Measurements from ENCODE around the gene BCL11B.

BCL11B gene

GRCh38 chr14:99205086-99205688, 66.8 kb downstream of the BCL11B start:
- no peak for DNase-seq
- 93% methylated on average over 16 of the region's 17 CpGs for WGBS (ENCODE audit: insufficient coverage)
- H3K36me3 ChIP-seq (ENCODE audit: control insufficient read depth in 4 of 4, insufficient read depth in 4 of 4, low read length in 3 of 4), result no peaks in the 10 kb centered on the region
- no peak overlapping the region for H3K27ac ChIP-seq (ENCODE audit: insufficient read depth in 1 of 2, low read depth in 1 of 2, low read length in 2 of 2, poor library complexity in 1 of 2, severe bottlenecking in 2 of 2)
- ChIA-PET POLR2A (no interaction called here), CTCF (no interaction called here)
- no peaks in the 10 kb centered on the region for H3K4me1 ChIP-seq (ENCODE audit: control extremely low read depth in 1 of 4, control insufficient read depth in 4 of 4, insufficient read depth in 4 of 4, low read length in 3 of 4)
- no peak overlapping the region for H3K4me3 ChIP-seq (ENCODE audit: control insufficient read depth in 1 of 7, extremely low read depth in 1 of 7, insufficient read depth in 4 of 7, low read depth in 2 of 7, low read length in 6 of 7)
- H3K27me3 ChIP-seq (replicated peaks in 2 of 5; ENCODE audit: control insufficient read depth in 4 of 5, insufficient read depth in 5 of 5, low read length in 4 of 5), result peaks cover 0 to 6% (median 0%) of the 10 kb centered on the region in 5 experiments
- H3K9me3 ChIP-seq (ENCODE audit: control extremely low read depth in 1 of 5, control insufficient read depth in 4 of 5, insufficient read depth in 2 of 5, low read depth in 1 of 5, low read length in 4 of 5), result no peaks in the 10 kb centered on the region

DNA sequence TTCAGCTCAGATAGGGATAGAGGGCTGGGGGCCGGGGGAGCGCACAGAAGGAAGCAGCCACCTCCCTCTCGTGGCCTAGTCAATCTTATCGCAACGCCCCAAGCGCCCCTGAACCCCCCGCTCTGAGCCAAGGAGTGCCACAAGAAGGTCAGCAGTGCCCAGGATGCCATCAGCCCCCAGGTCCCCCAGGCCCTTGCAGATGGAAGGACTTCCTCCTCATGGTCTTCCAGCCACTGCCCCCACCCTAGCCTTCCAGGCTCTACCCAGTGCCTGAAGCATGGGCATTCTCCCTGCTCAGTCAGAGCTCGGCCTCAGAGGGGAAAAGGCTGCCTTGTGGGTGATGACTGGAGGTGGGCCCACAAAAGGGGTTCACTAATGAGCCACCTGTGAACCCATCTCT, 68.2 kb downstream of the BCL11B start:
- Histone ChIP-seq H3K9me3 (ENCODE audit: control extremely low read depth in 1 of 5, control insufficient read depth in 4 of 5, insufficient read depth in 2 of 5, low read depth in 1 of 5, low read length in 4 of 5) (no peaks in the 10 kb centered on the region), H3K27me3 (replicated peaks in 2 of 5; ENCODE audit: control insufficient read depth in 4 of 5, insufficient read depth in 5 of 5, low read length in 4 of 5) (peaks cover 0 to 6% (median 0%) of the 10 kb centered on the region in 5 experiments), H3K4me1 (ENCODE audit: control extremely low read depth in 1 of 4, control insufficient read depth in 4 of 4, insufficient read depth in 4 of 4, low read length in 3 of 4) (no peaks in the 10 kb centered on the region), H3K36me3 (ENCODE audit: control insufficient read depth in 4 of 4, insufficient read depth in 4 of 4, low read length in 3 of 4) (no peaks in the 10 kb centered on the region), H3K27ac (ENCODE audit: insufficient read depth in 1 of 2, low read depth in 1 of 2, low read length in 2 of 2, poor library complexity in 1 of 2, severe bottlenecking in 2 of 2) (no peak overlapping the region), H3K4me3 (ENCODE audit: control insufficient read depth in 1 of 7, extremely low read depth in 1 of 7, insufficient read depth in 4 of 7, low read depth in 2 of 7, low read length in 6 of 7) (no peak overlapping the region)
- ChIA-PET CTCF (no interaction called here), POLR2A (no interaction called here)
- DNase-seq, result no peak
- WGBS (ENCODE audit: insufficient coverage), result 95% methylated on average over 8 of the region's 8 CpGs

GRCh38 chr14:99203080-99203479, 68.9 kb downstream of the BCL11B start:
- Histone ChIP-seq H3K4me1 (ENCODE audit: control extremely low read depth in 1 of 4, control insufficient read depth in 4 of 4, insufficient read depth in 4 of 4, low read length in 3 of 4) (no peaks in the 10 kb centered on the region), H3K9me3 (ENCODE audit: control extremely low read depth in 1 of 5, control insufficient read depth in 4 of 5, insufficient read depth in 2 of 5, low read depth in 1 of 5, low read length in 4 of 5) (no peaks in the 10 kb centered on the region), H3K27ac (ENCODE audit: insufficient read depth in 1 of 2, low read depth in 1 of 2, low read length in 2 of 2, poor library complexity in 1 of 2, severe bottlenecking in 2 of 2) (no peak overlapping the region), H3K4me3 (ENCODE audit: control insufficient read depth in 1 of 7, extremely low read depth in 1 of 7, insufficient read depth in 4 of 7, low read depth in 2 of 7, low read length in 6 of 7) (no peak overlapping the region), H3K36me3 (ENCODE audit: control insufficient read depth in 4 of 4, insufficient read depth in 4 of 4, low read length in 3 of 4) (no peaks in the 10 kb centered on the region), H3K27me3 (replicated peaks in 2 of 5; ENCODE audit: control insufficient read depth in 4 of 5, insufficient read depth in 5 of 5, low read length in 4 of 5) (peaks cover 0 to 8% (median 2%) of the 10 kb centered on the region in 5 experiments)
- ChIA-PET POLR2A (no interaction called here), CTCF (no interaction called here)
- DNase-seq, result no peak
- WGBS (ENCODE audit: insufficient coverage), result 85% methylated on average over 6 of the region's 6 CpGs

GRCh38 chr14:99202516-99202915, 69.5 kb downstream of the BCL11B start:
- H3K9me3 ChIP-seq (ENCODE audit: control extremely low read depth in 1 of 5, control insufficient read depth in 4 of 5, insufficient read depth in 2 of 5, low read depth in 1 of 5, low read length in 4 of 5), result no peaks in the 10 kb centered on the region
- CTCF ChIA-PET, result no interaction called here
- H3K4me3 ChIP-seq (ENCODE audit: control insufficient read depth in 1 of 7, extremely low read depth in 1 of 7, insufficient read depth in 4 of 7, low read depth in 2 of 7, low read length in 6 of 7), result no peak overlapping the region
- WGBS (ENCODE audit: insufficient coverage), result 84% methylated on average over 8 of the region's 8 CpGs
- H3K36me3 ChIP-seq (ENCODE audit: control insufficient read depth in 4 of 4, insufficient read depth in 4 of 4, low read length in 3 of 4), result no peaks in the 10 kb centered on the region
- peaks cover 0 to 13% (median 2%) of the 10 kb centered on the region in 5 experiments for H3K27me3 ChIP-seq (replicated peaks in 2 of 5; ENCODE audit: control insufficient read depth in 4 of 5, insufficient read depth in 5 of 5, low read length in 4 of 5)
- no peaks in the 10 kb centered on the region for H3K4me1 ChIP-seq (ENCODE audit: control extremely low read depth in 1 of 4, control insufficient read depth in 4 of 4, insufficient read depth in 4 of 4, low read length in 3 of 4)
- H3K27ac ChIP-seq (ENCODE audit: insufficient read depth in 1 of 2, low read depth in 1 of 2, low read length in 2 of 2, poor library complexity in 1 of 2, severe bottlenecking in 2 of 2), result no peak overlapping the region
- DNase-seq, result no peak
- POLR2A ChIA-PET, result no interaction called here

DNA sequence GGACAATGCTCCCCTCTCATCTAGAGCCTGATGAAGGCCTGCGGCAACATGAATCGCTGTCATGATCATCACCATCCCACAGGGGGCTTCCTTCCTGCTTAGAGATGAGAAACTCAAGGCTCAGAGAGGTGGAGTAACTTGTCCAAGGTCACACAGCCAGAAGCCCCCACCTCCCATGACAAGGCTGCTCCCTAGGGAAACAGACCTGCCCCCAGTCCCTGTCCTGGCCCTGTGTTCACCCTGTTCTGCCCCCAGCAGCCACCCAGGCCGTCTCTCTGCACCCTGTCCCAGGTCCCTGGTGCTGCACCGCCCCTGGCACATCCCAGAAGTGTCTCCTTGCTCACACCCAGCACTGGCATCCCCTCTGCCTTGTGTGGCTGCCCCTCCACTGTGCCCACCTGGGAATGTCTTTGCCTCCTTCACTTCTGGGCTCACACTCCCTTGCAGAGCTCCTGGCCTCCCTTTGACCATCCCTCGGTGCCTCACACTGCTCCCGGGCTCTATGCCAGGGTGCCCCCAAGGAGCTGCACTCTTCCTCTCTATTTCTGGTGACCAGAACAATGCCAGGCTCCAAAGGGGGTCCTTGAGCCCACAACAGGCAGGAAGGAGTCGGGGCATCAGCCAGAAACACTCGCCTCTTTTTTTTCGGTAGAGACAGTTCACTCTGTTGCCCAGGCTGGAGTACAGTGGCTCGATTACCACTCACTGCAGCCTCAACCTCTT, 70.5 kb downstream of the BCL11B start:
- WGBS (ENCODE audit: insufficient coverage), result 88% methylated on average over 9 of the region's 10 CpGs
- H3K9me3 ChIP-seq (ENCODE audit: control extremely low read depth in 1 of 5, control insufficient read depth in 4 of 5, insufficient read depth in 2 of 5, low read depth in 1 of 5, low read length in 4 of 5), result no peaks in the 10 kb centered on the region
- CTCF ChIA-PET, result no interaction called here
- no peaks in the 10 kb centered on the region for H3K4me1 ChIP-seq (ENCODE audit: control extremely low read depth in 1 of 4, control insufficient read depth in 4 of 4, insufficient read depth in 4 of 4, low read length in 3 of 4)
- H3K36me3 ChIP-seq (ENCODE audit: control insufficient read depth in 4 of 4, insufficient read depth in 4 of 4, low read length in 3 of 4), result no peaks in the 10 kb centered on the region
- peaks cover 0 to 14% (median 2%) of the 10 kb centered on the region in 5 experiments for H3K27me3 ChIP-seq (replicated peaks in 2 of 5; ENCODE audit: control insufficient read depth in 4 of 5, insufficient read depth in 5 of 5, low read length in 4 of 5)
- H3K27ac ChIP-seq (ENCODE audit: insufficient read depth in 1 of 2, low read depth in 1 of 2, low read length in 2 of 2, poor library complexity in 1 of 2, severe bottlenecking in 2 of 2), result no peak overlapping the region
- POLR2A ChIA-PET, result no interaction called here
- DNase-seq, result no peak
- H3K4me3 ChIP-seq (ENCODE audit: control insufficient read depth in 1 of 7, extremely low read depth in 1 of 7, insufficient read depth in 4 of 7, low read depth in 2 of 7, low read length in 6 of 7), result no peak overlapping the region

GRCh38 chr14:99200654-99201005, 71.4 kb downstream of the BCL11B start:
- H3K4me1 ChIP-seq (ENCODE audit: control extremely low read depth in 1 of 4, control insufficient read depth in 4 of 4, insufficient read depth in 4 of 4, low read length in 3 of 4), result no peaks in the 10 kb centered on the region
- no peak for DNase-seq
- CTCF ChIA-PET, result no interaction called here
- peaks cover 0 to 14% (median 2%) of the 10 kb centered on the region in 5 experiments for H3K27me3 ChIP-seq (replicated peaks in 2 of 5; ENCODE audit: control insufficient read depth in 4 of 5, insufficient read depth in 5 of 5, low read length in 4 of 5)
- 88% methylated on average over 7 of the region's 7 CpGs for WGBS (ENCODE audit: insufficient coverage)
- H3K4me3 ChIP-seq (ENCODE audit: control insufficient read depth in 1 of 7, extremely low read depth in 1 of 7, insufficient read depth in 4 of 7, low read depth in 2 of 7, low read length in 6 of 7), result no peak overlapping the region
- H3K27ac ChIP-seq (ENCODE audit: insufficient read depth in 1 of 2, low read depth in 1 of 2, low read length in 2 of 2, poor library complexity in 1 of 2, severe bottlenecking in 2 of 2), result no peak overlapping the region
- H3K9me3 ChIP-seq (ENCODE audit: control extremely low read depth in 1 of 5, control insufficient read depth in 4 of 5, insufficient read depth in 2 of 5, low read depth in 1 of 5, low read length in 4 of 5), result no peaks in the 10 kb centered on the region
- no peaks in the 10 kb centered on the region for H3K36me3 ChIP-seq (ENCODE audit: control insufficient read depth in 4 of 4, insufficient read depth in 4 of 4, low read length in 3 of 4)
- POLR2A ChIA-PET, result no interaction called here

GRCh38 chr14:99199846-99200653, 71.9 kb downstream of the BCL11B start:
- 72% methylated on average over 12 of the region's 16 CpGs for WGBS (ENCODE audit: insufficient coverage)
- DNase-seq, result no peak
- CTCF ChIA-PET, result no interaction called here
- Histone ChIP-seq H3K9me3 (ENCODE audit: control extremely low read depth in 1 of 5, control insufficient read depth in 4 of 5, insufficient read depth in 2 of 5, low read depth in 1 of 5, low read length in 4 of 5) (no peaks in the 10 kb centered on the region), H3K27ac (ENCODE audit: insufficient read depth in 1 of 2, low read depth in 1 of 2, low read length in 2 of 2, poor library complexity in 1 of 2, severe bottlenecking in 2 of 2) (no peak overlapping the region), H3K4me3 (ENCODE audit: control insufficient read depth in 1 of 7, extremely low read depth in 1 of 7, insufficient read depth in 4 of 7, low read depth in 2 of 7, low read length in 6 of 7) (no peak overlapping the region), H3K4me1 (ENCODE audit: control extremely low read depth in 1 of 4, control insufficient read depth in 4 of 4, insufficient read depth in 4 of 4, low read length in 3 of 4) (no peaks in the 10 kb centered on the region), H3K27me3 (replicated peaks in 2 of 5; ENCODE audit: control insufficient read depth in 4 of 5, insufficient read depth in 5 of 5, low read length in 4 of 5) (peaks cover 0 to 14% (median 2%) of the 10 kb centered on the region in 5 experiments), H3K36me3 (ENCODE audit: control insufficient read depth in 4 of 4, insufficient read depth in 4 of 4, low read length in 3 of 4) (no peaks in the 10 kb centered on the region)
- POLR2A ChIA-PET, result no interaction called here
